ENCODE measurements around the gene MAP3K10.
A peak's percentile ranks its signal among the peaks of the same experiment; 100 is the strongest.

MAP3K10 gene

DNA sequence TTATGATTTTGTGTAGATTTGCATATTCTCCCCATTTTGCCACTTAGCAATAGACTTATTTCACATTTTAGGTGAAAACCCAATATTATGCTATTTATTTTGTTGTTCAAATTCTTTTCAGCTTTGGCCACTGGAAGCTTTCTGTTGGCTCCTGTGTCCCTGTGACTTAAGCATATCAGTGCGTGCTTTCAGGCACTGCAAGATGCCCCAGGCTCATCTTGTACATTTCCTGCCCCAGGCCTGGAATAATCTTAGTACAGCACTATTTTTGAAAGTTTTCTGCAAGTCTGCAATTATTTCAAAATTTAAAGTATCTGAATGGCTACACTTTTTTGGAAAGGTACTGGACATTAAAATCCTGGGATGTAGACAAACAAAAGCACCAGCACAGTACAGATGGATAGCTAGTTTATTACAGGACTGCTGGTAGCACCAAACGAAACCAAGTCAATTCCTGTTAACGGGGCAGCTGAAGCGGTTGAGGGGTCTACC, 38.7 kb downstream of the MAP3K10 start:
- Histone ChIP-seq H3K27me3 (ENCODE audit: insufficient read depth, low read length) (no peaks in the 10 kb centered on the region), H3K9me3 (ENCODE audit: insufficient read depth, low read depth, low read length) (no peaks in the 10 kb centered on the region), H3K9ac (ENCODE audit: low read depth, low read length) (no peak overlapping the region), H3K27ac (ENCODE audit: low read depth, low read length) (no peak overlapping the region), H3K4me3 (ENCODE audit: low read length) (no peak overlapping the region), H3K36me3 (ENCODE audit: insufficient read depth, low read length) (peaks cover 2% of the 10 kb centered on the region; the same call in 1 of the 2 replicates), H3K4me1 (ENCODE audit: insufficient read depth, low read length) (peaks cover 23% of the 10 kb centered on the region)
- WGBS, result 94% methylated on average over 4 of the region's 4 CpGs

DNA sequence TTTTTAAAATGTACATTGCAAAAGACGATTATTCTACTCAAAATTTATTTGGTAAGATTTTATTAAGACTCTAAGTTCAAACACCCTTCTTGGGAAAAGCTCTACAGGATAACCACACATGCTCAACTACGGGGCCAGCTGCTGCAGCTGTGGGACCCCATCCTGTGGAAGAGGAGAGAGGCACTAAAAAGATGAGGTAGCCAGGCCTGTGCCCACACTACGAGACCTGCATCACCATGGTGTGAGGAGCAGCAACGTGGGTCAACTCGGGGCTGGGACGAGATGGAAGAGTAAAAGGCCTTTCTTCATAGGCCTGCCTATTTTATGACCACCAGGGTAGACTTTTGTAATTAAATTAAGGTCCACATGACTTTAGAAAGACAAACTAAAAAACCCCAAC, 39.8 kb downstream of the MAP3K10 start:
- Histone ChIP-seq H3K9me3 (ENCODE audit: insufficient read depth, low read depth, low read length) (no peaks in the 10 kb centered on the region), H3K4me1 (ENCODE audit: insufficient read depth, low read length) (peaks cover 23% of the 10 kb centered on the region), H3K27ac (ENCODE audit: low read depth, low read length) (peak overlapping the region; percentile 69), H3K27me3 (ENCODE audit: insufficient read depth, low read length) (no peaks in the 10 kb centered on the region), H3K4me3 (ENCODE audit: low read length) (no peak overlapping the region), H3K9ac (ENCODE audit: low read depth, low read length) (peak overlapping the region; percentile 40; the same call in 1 of the 2 replicates), H3K36me3 (ENCODE audit: insufficient read depth, low read length) (peaks cover 11% of the 10 kb centered on the region)
- 73% methylated on average over 5 of the region's 6 CpGs for WGBS

DNA sequence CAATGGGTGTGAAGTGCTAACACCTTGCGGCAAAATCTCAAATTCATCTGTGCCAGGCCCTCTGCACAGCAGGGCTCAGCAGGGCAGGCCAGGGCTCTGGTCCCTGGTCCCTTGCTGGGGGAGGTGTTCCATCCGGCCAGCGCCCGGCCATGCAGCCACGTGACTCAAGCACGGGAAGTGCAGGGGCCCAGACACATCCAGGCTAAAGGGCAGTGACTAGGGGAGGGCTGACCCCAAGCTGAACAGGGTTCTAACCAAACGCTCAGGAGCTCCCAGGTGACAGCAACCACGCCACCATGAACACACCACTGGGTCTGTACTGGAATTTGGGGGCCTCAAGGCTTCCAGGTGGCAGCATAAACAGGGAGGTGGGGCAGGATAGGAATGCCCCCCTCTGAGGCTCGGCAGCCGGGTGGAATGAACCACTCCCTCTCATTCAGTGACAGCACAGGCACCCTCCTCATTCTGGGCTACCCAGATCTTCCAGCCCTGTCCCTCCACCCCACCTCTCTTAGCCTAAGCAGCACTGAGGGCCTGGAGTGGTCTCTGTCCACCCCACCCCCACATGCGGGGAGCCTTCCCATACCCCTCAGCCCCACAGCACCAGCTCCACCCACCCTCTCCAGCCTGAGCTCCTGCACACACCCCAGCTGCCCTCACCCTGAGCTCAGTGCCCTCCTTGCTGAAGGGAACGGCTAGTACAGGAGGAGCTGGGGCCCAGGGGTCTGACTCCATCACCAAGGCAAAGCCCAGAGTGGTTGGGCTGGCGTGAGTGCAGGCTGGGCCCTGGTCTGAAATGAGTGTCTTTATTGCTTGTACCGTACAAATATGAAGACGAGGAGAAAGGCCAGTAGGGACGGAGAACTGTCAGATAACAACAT, 40.6 kb downstream of the MAP3K10 start:
- WGBS, result 44% methylated on average over 16 of the region's 16 CpGs
- Histone ChIP-seq H3K27me3 (ENCODE audit: insufficient read depth, low read length) (no peaks in the 10 kb centered on the region), H3K36me3 (ENCODE audit: insufficient read depth, low read length) (peaks cover 18% of the 10 kb centered on the region), H3K9ac (ENCODE audit: low read depth, low read length) (peak overlapping the region; percentile 47; the same call in 1 of the 2 replicates), H3K27ac (ENCODE audit: low read depth, low read length) (peak overlapping the region; percentile 69), H3K4me3 (ENCODE audit: low read length) (peak overlapping the region; percentile 10; the same call in 1 of the 2 replicates), H3K9me3 (ENCODE audit: insufficient read depth, low read depth, low read length) (no peaks in the 10 kb centered on the region), H3K4me1 (ENCODE audit: insufficient read depth, low read length) (peaks cover 23% of the 10 kb centered on the region)

DNA sequence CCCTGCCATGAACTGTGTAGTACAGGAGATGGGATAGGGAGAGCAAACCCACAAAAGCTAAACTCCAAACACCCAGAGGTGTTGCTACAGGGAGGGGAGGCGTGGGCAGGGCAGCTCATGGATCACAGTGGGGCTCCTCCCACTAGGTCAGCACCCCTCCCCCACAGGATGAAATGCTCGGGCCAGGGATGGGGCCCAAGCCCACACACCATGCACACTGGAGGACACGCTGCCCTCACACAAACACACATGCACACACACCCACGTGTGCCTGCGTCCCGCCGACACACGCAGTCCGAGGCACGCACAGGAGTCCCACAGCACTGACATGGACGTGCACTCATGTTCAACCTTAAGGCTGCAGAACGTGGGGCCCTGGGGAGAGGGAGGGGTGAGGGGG, 41.3 kb downstream of the MAP3K10 start:
- WGBS, result 84% methylated on average over 11 of the region's 12 CpGs
- Histone ChIP-seq H3K9me3 (ENCODE audit: insufficient read depth, low read depth, low read length) (no peaks in the 10 kb centered on the region), H3K27me3 (ENCODE audit: insufficient read depth, low read length) (no peaks in the 10 kb centered on the region), H3K27ac (ENCODE audit: low read depth, low read length) (no peak overlapping the region), H3K4me3 (ENCODE audit: low read length) (no peak overlapping the region), H3K9ac (ENCODE audit: low read depth, low read length) (no peak overlapping the region), H3K36me3 (ENCODE audit: insufficient read depth, low read length) (peaks cover 22% of the 10 kb centered on the region), H3K4me1 (ENCODE audit: insufficient read depth, low read length) (peaks cover 23% of the 10 kb centered on the region)

DNA sequence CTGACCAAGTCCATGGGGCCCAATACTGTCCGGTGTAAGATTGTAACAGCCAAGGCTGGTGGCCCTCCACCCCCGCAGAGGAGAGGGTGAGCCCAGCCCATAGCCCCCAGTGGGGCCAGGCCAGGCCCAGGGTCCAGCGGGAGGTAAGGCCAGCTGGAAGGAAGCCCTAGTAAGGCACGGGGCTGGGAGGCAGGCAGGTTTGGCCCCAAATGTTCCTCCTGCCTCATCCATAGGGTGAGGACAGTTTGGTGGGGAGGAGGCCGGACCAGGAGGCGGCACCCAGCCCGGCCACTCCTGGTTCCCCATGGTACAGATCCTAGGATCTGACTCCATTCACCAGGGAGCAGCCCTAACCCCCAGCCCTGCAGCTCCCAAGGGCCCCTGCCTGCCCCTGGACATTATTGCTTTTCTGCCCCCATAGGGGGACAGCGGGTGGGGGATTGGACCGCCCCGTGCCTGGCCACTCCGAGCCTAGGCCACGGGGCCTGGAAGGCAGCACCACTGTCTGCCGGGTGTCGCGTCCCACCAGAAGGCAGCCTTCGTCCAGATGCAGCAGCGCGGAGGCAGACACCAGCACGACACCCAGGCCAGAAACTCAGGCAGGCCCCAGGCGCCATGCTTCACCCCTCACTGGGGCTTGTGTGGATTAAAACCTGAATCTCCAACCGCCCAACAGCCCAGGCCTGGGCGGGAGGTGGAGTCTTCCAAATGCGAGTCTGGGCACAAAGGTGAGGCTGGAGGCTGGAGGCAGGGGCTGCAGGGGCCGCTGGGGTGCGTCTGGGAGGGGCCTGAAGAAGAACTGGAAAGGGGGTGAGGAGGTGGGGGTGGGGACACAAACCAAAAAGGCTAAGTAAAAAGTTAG, 42.0 kb downstream of the MAP3K10 start:
- WGBS, result 93% methylated on average over 25 of the region's 25 CpGs
- no peaks in the 10 kb centered on the region for H3K9me3 ChIP-seq (ENCODE audit: insufficient read depth, low read depth, low read length)
- H3K4me1 ChIP-seq (ENCODE audit: insufficient read depth, low read length), result peaks cover 23% of the 10 kb centered on the region
- peaks cover 26% of the 10 kb centered on the region for H3K36me3 ChIP-seq (ENCODE audit: insufficient read depth, low read length)
- H3K27ac ChIP-seq (ENCODE audit: low read depth, low read length), result peak overlapping the region; percentile 18; the same call in 1 of the 2 replicates
- no peak overlapping the region for H3K9ac ChIP-seq (ENCODE audit: low read depth, low read length)
- H3K4me3 ChIP-seq (ENCODE audit: low read length), result no peak overlapping the region
- no peaks in the 10 kb centered on the region for H3K27me3 ChIP-seq (ENCODE audit: insufficient read depth, low read length)

DNA sequence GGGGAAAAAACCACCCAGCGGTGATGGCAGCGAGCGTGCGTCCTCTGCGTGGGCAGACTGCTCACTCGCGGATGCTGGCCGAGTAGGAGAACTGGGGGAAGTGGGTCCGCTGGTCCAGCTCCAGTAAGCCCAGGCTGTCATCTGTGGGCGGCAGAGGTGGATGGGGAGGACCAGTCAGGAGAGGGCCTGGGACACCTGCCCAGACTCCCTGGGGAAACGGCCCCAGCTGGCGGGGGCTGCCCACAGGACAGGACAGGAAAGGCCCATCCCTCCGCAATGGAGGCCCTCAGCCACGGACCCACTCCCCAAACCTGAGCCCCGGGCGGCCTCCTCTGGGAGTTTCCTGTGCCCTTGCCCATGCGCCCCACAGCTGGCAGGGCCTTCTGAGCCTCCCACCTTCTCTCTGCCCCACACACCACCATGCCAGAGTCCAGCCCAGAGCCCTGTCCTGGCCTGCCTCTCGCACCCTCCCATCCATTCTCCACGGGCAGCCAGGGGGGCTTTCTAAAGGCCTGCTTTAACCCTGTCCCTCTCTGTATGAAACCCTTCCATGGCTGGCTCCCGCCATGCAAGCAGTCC, 42.7 kb downstream of the MAP3K10 start:
- Histone ChIP-seq H3K36me3 (ENCODE audit: insufficient read depth, low read length) (peaks cover 26% of the 10 kb centered on the region), H3K27me3 (ENCODE audit: insufficient read depth, low read length) (no peaks in the 10 kb centered on the region), H3K4me1 (ENCODE audit: insufficient read depth, low read length) (peaks cover 23% of the 10 kb centered on the region), H3K9me3 (ENCODE audit: insufficient read depth, low read depth, low read length) (no peaks in the 10 kb centered on the region), H3K27ac (ENCODE audit: low read depth, low read length) (no peak overlapping the region), H3K4me3 (ENCODE audit: low read length) (no peak overlapping the region), H3K9ac (ENCODE audit: low read depth, low read length) (no peak overlapping the region)
- 95% methylated on average over 20 of the region's 20 CpGs for WGBS

DNA sequence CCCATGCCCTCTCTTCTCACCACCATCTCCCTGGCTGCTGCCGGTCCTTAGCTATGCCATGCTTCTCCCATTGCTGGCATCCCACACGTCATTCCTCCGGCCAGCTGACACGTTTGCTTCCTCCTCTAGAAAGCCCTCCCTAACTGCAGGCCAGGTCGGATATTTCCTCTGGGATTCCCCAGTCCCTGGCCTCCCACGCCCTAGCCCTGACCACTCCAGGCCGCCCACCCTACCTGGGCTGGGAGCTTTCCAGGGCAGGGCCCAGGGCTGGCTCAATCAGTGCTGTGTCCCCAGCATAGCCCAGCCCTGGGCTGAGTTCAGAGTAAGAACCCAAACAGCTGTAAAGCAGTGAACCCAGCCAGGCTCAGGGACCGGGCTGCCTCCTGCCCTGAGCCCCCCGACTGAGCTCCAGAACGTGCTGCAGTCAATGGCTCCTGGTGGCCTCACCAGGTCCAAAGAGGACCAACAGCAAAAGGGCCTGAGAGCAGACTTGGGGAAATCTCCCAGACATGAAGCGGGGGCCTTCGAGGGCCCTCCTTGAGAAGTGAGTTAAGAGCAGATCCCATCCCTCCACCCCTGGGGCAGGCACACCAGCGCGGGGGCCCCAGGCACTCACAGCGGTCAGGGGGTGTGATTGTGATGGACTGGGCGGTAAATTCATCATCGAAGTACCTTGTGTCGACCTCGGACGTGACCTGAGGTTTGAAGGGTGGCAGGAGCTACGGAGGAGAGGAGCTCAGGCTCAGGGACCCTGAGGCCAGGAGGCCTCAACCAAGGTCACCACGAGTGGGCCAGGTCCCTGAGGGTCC, 43.4 kb downstream of the MAP3K10 start:
- H3K4me3 ChIP-seq (ENCODE audit: low read length), result no peak overlapping the region
- 93% methylated on average over 22 of the region's 22 CpGs for WGBS
- H3K9me3 ChIP-seq (ENCODE audit: insufficient read depth, low read depth, low read length), result no peaks in the 10 kb centered on the region
- no peak overlapping the region for H3K9ac ChIP-seq (ENCODE audit: low read depth, low read length)
- H3K36me3 ChIP-seq (ENCODE audit: insufficient read depth, low read length), result peaks cover 33% of the 10 kb centered on the region
- H3K4me1 ChIP-seq (ENCODE audit: insufficient read depth, low read length), result peaks cover 23% of the 10 kb centered on the region
- H3K27me3 ChIP-seq (ENCODE audit: insufficient read depth, low read length), result no peaks in the 10 kb centered on the region
- no peak overlapping the region for H3K27ac ChIP-seq (ENCODE audit: low read depth, low read length)

DNA sequence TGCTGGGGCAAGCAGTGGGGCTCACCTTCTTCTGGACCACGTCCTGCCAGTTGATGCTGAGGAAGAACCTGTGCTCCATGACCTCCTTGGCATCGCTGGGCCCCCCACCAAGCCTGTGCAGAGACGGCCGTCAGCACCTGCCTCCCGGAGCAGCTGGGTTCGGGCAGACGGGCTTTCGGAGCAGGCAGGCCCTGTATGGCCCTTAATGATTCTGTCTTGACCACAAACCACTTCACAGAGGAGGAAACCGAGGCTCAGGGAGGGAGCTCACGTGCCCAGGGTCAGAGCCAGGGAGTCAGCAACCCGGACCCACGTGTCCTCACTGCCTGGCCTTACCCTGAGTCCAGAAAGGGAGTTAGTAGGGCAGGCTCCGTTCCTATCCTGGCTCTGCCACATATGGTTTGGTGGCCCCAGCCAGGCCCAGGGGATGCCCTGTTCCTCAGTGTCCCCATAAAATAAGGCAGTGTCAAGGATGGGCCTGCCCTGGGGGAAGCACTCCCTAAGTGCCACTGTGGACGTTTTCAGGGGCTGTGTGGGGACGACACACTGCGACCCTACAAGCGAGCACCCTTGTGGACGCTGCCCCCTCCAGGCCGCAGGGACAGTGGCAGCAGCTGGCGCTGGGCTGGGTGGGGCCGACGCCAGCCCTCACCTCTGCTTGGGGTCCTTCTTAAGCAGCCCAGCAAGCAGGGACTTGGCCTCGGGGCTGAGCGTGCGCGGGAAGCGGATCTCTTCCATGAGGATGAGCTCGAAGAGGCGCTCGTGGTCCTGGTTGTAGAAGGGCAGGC, 44.2 kb downstream of the MAP3K10 start:
- H3K9me3 ChIP-seq (ENCODE audit: insufficient read depth, low read depth, low read length), result no peaks in the 10 kb centered on the region
- WGBS, result 89% methylated on average over 30 of the region's 30 CpGs
- peaks cover 16% of the 10 kb centered on the region for H3K4me1 ChIP-seq (ENCODE audit: insufficient read depth, low read length)
- H3K27ac ChIP-seq (ENCODE audit: low read depth, low read length), result no peak overlapping the region
- no peak overlapping the region for H3K4me3 ChIP-seq (ENCODE audit: low read length)
- H3K36me3 ChIP-seq (ENCODE audit: insufficient read depth, low read length), result peaks cover 40% of the 10 kb centered on the region
- H3K27me3 ChIP-seq (ENCODE audit: insufficient read depth, low read length), result no peaks in the 10 kb centered on the region
- no peak overlapping the region for H3K9ac ChIP-seq (ENCODE audit: low read depth, low read length)

DNA sequence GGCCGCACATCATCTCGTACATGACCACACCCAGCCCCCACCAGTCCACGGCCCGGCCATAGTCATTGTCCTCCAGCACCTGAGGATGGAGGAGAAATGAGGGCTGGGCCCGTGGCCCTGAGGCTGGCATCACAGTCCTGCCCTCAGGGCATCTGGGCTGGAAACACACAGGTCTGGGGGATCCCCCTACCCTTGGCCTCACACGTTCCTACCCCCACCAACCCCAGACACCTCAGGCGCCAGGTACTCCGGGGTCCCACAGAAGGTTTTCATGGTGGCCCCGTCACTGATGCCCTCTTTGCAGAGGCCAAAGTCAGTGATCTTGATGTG, 44.8 kb downstream of the MAP3K10 start:
- no peaks in the 10 kb centered on the region for H3K27me3 ChIP-seq (ENCODE audit: insufficient read depth, low read length)
- 93% methylated on average over 9 of the region's 9 CpGs for WGBS
- H3K9ac ChIP-seq (ENCODE audit: low read depth, low read length), result no peak overlapping the region
- peaks cover 43% of the 10 kb centered on the region for H3K36me3 ChIP-seq (ENCODE audit: insufficient read depth, low read length)
- H3K4me3 ChIP-seq (ENCODE audit: low read length), result no peak overlapping the region
- no peak overlapping the region for H3K27ac ChIP-seq (ENCODE audit: low read depth, low read length)
- no peaks in the 10 kb centered on the region for H3K9me3 ChIP-seq (ENCODE audit: insufficient read depth, low read depth, low read length)
- peaks cover 14% of the 10 kb centered on the region for H3K4me1 ChIP-seq (ENCODE audit: insufficient read depth, low read length)

DNA sequence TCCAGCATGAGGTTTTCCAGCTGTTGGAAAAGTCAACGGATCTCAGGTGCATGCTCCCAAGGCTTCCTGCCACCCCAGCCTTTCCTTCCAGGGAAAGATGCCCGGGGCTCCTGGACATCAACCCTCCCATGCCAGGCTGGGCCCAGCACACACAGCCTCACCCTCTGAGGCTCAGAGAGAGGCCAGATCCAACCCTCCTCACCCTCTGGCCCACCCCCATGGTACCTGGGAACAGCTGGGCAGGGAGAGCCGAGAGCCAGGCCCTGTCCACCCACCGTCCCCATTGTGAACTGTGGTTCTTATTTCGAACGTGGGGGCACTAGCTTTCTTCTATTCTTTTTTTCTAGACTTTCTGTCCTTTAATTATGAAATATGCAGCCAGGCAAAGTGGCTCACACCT, 45.1 kb downstream of the MAP3K10 start:
- Histone ChIP-seq H3K36me3 (ENCODE audit: insufficient read depth, low read length) (peaks cover 46% of the 10 kb centered on the region), H3K27ac (ENCODE audit: low read depth, low read length) (no peak overlapping the region), H3K4me1 (ENCODE audit: insufficient read depth, low read length) (peaks cover 10% of the 10 kb centered on the region), H3K9me3 (ENCODE audit: insufficient read depth, low read depth, low read length) (no peaks in the 10 kb centered on the region), H3K4me3 (ENCODE audit: low read length) (no peak overlapping the region), H3K27me3 (ENCODE audit: insufficient read depth, low read length) (no peaks in the 10 kb centered on the region), H3K9ac (ENCODE audit: low read depth, low read length) (no peak overlapping the region)
- WGBS, result 90% methylated on average over 6 of the region's 6 CpGs

Data from HUES64 (cell line).